Measurements from ENCODE around the gene APOM. TPM values are rescaled to one million over a fixed set of nuclear protein-coding genes. Genes with fewer than 3 reads are reported as not detected.

Gene APOM
- total RNA-seq, 4 donors from 2014 or later, result 0.62 to 7.4 (median 3.2) TPM

DNA sequence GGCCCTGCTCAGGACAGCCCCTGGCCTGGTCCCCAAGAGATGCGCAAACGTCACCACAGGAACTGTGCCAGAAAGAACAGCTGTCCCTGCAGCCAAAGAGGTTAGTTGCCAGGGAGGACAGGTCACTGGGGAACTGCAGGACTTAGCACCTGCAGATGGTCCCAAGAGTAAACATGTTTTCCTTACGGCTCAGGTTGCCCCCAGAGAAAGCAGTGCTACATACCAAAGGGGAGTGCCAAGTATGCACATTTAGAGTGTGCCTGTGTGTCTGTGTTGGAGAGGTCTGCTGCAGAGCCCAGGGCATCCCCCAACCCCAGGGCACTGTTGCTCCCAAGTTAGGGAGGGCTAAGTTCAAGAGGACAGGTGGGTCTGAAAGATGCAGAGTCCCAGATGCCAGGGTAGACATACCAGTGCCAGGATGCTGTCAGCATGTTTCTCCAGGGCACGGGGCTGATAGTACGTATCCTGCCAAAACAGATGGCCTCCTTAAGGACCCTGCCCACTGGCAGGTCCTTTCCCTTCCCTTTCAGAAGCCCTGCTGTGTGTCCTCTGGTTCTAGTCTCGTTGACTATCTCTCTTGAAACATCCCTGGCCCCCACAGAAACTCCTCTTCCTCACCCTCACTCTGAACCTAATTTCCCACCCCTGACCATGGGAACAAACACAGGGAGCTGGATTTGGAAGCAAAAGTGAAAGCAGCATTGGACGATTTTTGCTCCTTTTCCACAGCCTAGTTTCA lies 46.1 kb downstream of the APOM start:
- no peaks in the 10 kb centered on the region for H3K9me3 ChIP-seq
- WGBS, 2 donors (ENCODE audit: low coverage in 1 of 2), result 5 to 11% methylated on average over 4 to 5 of the region's 7 CpGs
- H3K27me3 ChIP-seq, result no peaks in the 10 kb centered on the region
- peak overlapping the region; percentile 87 to 97 (median 94) for H3K27ac ChIP-seq
- peak overlapping the region; percentile 58 to 98 for H3K4me3 ChIP-seq
- TF ChIP-seq EP300 (IDR thresholded peaks at IDR 0.05), result no peak
- TF ChIP-seq POLR2A (IDR thresholded peaks at IDR 0.05), result no peak
- TF ChIP-seq, protein P1, sequence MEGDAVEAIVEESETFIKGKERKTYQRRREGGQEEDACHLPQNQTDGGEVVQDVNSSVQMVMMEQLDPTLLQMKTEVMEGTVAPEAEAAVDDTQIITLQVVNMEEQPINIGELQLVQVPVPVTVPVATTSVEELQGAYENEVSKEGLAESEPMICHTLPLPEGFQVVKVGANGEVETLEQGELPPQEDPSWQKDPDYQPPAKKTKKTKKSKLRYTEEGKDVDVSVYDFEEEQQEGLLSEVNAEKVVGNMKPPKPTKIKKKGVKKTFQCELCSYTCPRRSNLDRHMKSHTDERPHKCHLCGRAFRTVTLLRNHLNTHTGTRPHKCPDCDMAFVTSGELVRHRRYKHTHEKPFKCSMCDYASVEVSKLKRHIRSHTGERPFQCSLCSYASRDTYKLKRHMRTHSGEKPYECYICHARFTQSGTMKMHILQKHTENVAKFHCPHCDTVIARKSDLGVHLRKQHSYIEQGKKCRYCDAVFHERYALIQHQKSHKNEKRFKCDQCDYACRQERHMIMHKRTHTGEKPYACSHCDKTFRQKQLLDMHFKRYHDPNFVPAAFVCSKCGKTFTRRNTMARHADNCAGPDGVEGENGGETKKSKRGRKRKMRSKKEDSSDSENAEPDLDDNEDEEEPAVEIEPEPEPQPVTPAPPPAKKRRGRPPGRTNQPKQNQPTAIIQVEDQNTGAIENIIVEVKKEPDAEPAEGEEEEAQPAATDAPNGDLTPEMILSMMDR (IDR thresholded peaks at IDR 0.05), result no peak
- TF ChIP-seq POLR2AphosphoS5 (IDR thresholded peaks at IDR 0.05), result no peak
- no peak for ATAC-seq
- H3K4me1 ChIP-seq, result peaks cover 6 to 37% (median 19%) of the 10 kb centered on the region in 3 donors
- H3K36me3 ChIP-seq, result peaks cover 0 to 36% of the 10 kb centered on the region in 2 donors

DNA sequence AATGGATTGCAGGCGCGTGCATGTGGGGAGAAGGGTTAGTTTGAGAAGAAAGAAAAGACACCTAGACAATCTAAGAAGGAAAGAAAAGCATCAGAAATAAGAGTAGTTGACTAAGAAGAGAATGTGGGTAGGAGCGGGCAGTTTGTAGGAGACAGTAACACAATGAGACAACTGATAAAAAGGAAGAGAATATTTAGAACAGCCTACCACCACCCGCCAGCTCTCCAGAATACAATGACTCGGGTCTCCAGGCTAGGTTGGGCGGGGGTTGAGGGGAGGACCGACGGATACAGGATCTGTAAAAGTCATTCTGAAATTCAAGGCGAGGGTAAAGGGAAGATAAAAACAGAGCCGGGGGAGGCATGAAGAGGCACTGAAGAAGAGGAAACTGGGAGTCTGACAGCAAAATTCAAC lies 46.7 kb downstream of the APOM start:
- 1 to 3% methylated on average over 6 to 8 of the region's 10 CpGs for WGBS, 2 donors (ENCODE audit: low coverage in 1 of 2)
- no peaks in the 10 kb centered on the region for H3K9me3 ChIP-seq

DNA sequence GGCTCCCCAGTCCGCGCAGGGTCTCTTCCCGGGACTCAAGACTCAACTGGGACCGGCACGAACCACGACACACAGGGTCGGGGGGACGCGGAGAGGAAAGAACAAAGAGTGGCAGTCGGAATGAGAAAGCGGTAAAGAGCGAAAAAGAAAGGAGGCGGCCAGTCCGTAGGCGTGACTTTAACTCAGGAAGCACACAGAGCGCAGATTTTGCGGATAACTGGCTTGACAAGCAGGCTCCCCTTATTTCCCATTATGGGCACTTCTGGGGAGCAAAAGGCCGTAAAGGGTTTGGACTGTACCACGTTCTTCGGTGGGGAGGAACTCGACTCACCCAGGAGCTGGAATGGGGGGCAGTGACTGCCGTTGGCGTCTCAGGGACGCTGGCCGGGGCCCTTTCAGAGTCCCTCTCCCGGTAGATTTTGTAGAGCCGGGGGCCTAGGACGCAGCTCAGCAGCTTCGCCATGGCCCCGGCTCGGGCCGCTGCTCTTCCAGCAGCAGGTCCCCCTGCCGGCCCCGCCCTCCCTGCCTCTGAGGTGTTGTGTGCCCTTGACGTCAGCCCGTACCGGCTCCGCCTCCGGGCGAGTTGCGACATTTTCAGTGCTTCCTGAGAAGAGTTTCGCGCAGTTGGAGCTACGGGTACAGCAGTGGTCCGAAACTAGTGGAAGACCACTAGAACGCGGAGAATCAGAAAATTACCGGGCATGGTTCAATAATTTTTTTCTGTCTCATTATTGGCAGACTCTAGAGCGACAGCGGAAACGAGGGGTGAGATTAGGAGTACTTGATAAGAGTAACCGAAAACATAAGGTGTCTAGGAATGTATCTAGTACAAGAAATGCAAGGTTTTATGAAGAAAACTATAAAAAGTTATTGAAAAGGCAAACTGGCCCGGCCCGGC lies 47.4 kb downstream of the APOM start, which contains the start of gene ABHD16A:
TSS of gene ABHD16A (minus strand) at position 506 of the 898 bp plus-strand sequence. CDS start at position 463, 43 bp downstream.
- H3K27ac ChIP-seq, result peak within 1 kb of the TSS; percentile 87 to 97 (median 94)
- 2 to 3% methylated on average over 23 to 26 of the region's 54 CpGs for WGBS, 2 donors (ENCODE audit: low coverage in 1 of 2)
- H3K9me3 ChIP-seq, result no peaks in the 10 kb centered on the region
- H3K27me3 ChIP-seq, result no peaks in the 10 kb centered on the region
- ATAC-seq, result peak; percentile 98
- TF ChIP-seq POLR2AphosphoS5 (IDR thresholded peaks at IDR 0.05) (peak; percentile 97), POLR2A (IDR thresholded peaks at IDR 0.05) (peak; percentile 93 to 97), EP300 (IDR thresholded peaks at IDR 0.05) (no peak)
- TF ChIP-seq, protein P1 (IDR thresholded peaks at IDR 0.05), result peak in 3 of 4 experiments; percentile 14 to 40 (median 31)
- peaks cover 0 to 25% of the 10 kb centered on the region in 2 donors for H3K36me3 ChIP-seq
- peaks cover 6 to 37% (median 19%) of the 10 kb centered on the region in 3 donors for H3K4me1 ChIP-seq
- H3K4me3 ChIP-seq, result peak within 1 kb of the TSS; percentile 58 to 98

More for the DNA sequence above, 46.7 kb downstream of the APOM start:
- Histone ChIP-seq H3K27me3 (no peaks in the 10 kb centered on the region), H3K4me1 (peaks cover 6 to 37% (median 19%) of the 10 kb centered on the region in 3 donors), H3K27ac (peak overlapping the region; percentile 87 to 97 (median 94)), H3K4me3 (peak overlapping the region; percentile 58 to 98), H3K36me3 (peaks cover 0 to 30% of the 10 kb centered on the region in 2 donors)
- no peak for ATAC-seq
- TF ChIP-seq POLR2AphosphoS5 (IDR thresholded peaks at IDR 0.05) (no peak), POLR2A (IDR thresholded peaks at IDR 0.05) (no peak), EP300 (IDR thresholded peaks at IDR 0.05) (no peak)
- TF ChIP-seq, protein P1 (IDR thresholded peaks at IDR 0.05), result no peak

DNA sequence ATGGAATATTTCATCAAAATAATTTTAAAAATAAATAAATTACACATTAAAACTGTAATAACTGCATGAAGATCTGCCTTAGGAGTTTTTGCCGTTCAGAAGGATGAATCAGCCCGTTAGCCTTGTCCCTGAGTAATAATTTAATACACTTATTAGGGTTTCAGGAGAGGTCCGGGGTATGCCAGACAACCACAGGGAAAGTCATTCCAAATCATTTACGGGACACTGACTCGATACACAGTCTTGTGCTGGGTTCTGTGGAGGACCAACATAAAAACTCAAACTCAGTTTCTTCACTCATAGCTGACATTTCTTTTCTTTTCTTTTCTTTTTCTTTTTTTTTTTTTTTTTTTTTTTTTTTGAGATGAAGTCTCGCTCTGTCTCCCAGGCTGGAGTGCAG lies 50.2 kb downstream of the APOM start:
- Histone ChIP-seq H3K27ac (no peak overlapping the region), H3K9me3 (no peaks in the 10 kb centered on the region), H3K27me3 (peaks cover 8% of the 10 kb centered on the region), H3K36me3 (no peaks in the 10 kb centered on the region), H3K4me1 (peaks cover 6 to 22% (median 16%) of the 10 kb centered on the region in 3 donors), H3K4me3 (no peak overlapping the region)
- TF ChIP-seq POLR2A (IDR thresholded peaks at IDR 0.05) (no peak), POLR2AphosphoS5 (IDR thresholded peaks at IDR 0.05) (no peak), EP300 (IDR thresholded peaks at IDR 0.05) (no peak)
- TF ChIP-seq, protein P1 (IDR thresholded peaks at IDR 0.05), result no peak
- WGBS, 2 donors (ENCODE audit: low coverage in 1 of 2), result 82 to 96% methylated on average over 3 to 5 of the region's 6 CpGs
- ATAC-seq, result no peak

Measured in gastroesophageal sphincter (tissue), 4 donors.